ENCODE data around the gene ADGRA1. TPM values are rescaled to one million over a fixed set of nuclear protein-coding genes. Genes with fewer than 3 reads are reported as not detected.

Gene ADGRA1
- total and polyA plus RNA-seq, 2 donors (not counting 3 experiments of a cell fraction or from before 2014, with no cell fraction given): not detected

GRCh38 chr10:133043541-133044225 lies 44.0 kb upstream of the ADGRA1 start:
- no peaks in the 10 kb centered on the region for H4K20me1 ChIP-seq (replicated peaks; ENCODE audit: control insufficient read depth, extremely low read depth, insufficient read depth, low read length)
- ChIA-PET POLR2A (interaction anchor here (0.7 kb wide), 1 partner anchor 18 kb away, joined by 4 read pairs; no protein-coding TSS in a partner anchor), CTCF (no interaction called here)
- dilution Hi-C loops (cut with MboI; ENCODE audit: extremely low pct_ligation_motif_present, low sequenced_read_pairs) (no loop called here), intact Hi-C loops (cut with micrococcal nuclease) (no loop called here)
- H3K4me2 ChIP-seq (ENCODE audit: insufficient read depth, low read length): no peak overlapping the region
- H3K79me2 ChIP-seq (ENCODE audit: control insufficient read depth, insufficient read depth, low read length): no peaks in the 10 kb centered on the region
- H3K4me3 ChIP-seq (replicated peaks in 1 of 3; ENCODE audit: insufficient read depth in 1 of 3, low read depth in 1 of 3, low read length in 3 of 3): no peak overlapping the region
- TF ChIP-seq POLR2AphosphoS5 (IDR thresholded peaks at IDR 0.05; ENCODE audit: insufficient read depth, low read depth, low read length) (no peak), MAX (IDR thresholded peaks at IDR 0.05; ENCODE audit: insufficient read depth, insufficient read length) (no peak), EZH2 (IDR thresholded peaks at IDR 0.05; ENCODE audit: borderline replicate concordance, low read depth, low read length, severe bottlenecking) (no peak), MYC (IDR thresholded peaks at IDR 0.05; ENCODE audit: low read depth, low read length) (no peak), JUN (IDR thresholded peaks at IDR 0.05; ENCODE audit: borderline replicate concordance, insufficient read depth, insufficient read length, low read depth) (no peak), FOS (IDR thresholded peaks at IDR 0.05; ENCODE audit: borderline replicate concordance, insufficient read depth, low read length) (no peak), GATA2 (IDR thresholded peaks at IDR 0.05; ENCODE audit: insufficient read depth, insufficient read length, low read depth, low read length) (no peak), CTCF (IDR thresholded peaks at IDR 0.05; ENCODE audit: extremely low read depth in 1 of 2, insufficient read depth in 1 of 2, low read depth in 1 of 2, low read length in 2 of 2) (no peak), POLR2A (IDR thresholded peaks at IDR 0.05; ENCODE audit: low read depth, low read length) (no peak)
- H3K4me1 ChIP-seq (ENCODE audit: control insufficient read depth, extremely low read depth, insufficient read depth, low read length): no peaks in the 10 kb centered on the region
- BruUV-seq (replicated peaks): no TSS peak
- DNase-seq (ENCODE audit: low read depth, low spot score): no peak
- no peaks in the 10 kb centered on the region for H3K36me3 ChIP-seq (ENCODE audit: control insufficient read depth in 2 of 2, extremely low read depth in 1 of 2, insufficient read depth in 2 of 2, low read length in 2 of 2)
- H3K9ac ChIP-seq (replicated peaks; ENCODE audit: extremely low read depth, insufficient read depth, low read length): no peak overlapping the region
- H3K27ac ChIP-seq (ENCODE audit: insufficient read depth, low read depth, low read length): no peak overlapping the region
- H3K27me3 ChIP-seq (ENCODE audit: control insufficient read depth in 2 of 2, insufficient read depth in 2 of 2, low read length in 2 of 2): no peaks in the 10 kb centered on the region
- no peak for FAIRE-seq
- H2AFZ ChIP-seq (ENCODE audit: low read depth, low read length): no peak overlapping the region
- H3K9me3 ChIP-seq (replicated peaks; ENCODE audit: control insufficient read depth, insufficient read depth, low read length): no peaks in the 10 kb centered on the region
- H3K9me1 ChIP-seq (replicated peaks; ENCODE audit: control insufficient read depth, extremely low read depth, insufficient read depth, low read length): no peaks in the 10 kb centered on the region
